ENCODE data around the gene AUTS2. TPM values are rescaled to one million over a fixed set of nuclear protein-coding genes. Genes with fewer than 3 reads are reported as not detected.

Gene AUTS2
- total RNA-seq, 4 donors from 2014 or later = 29.8 to 114 (median 59.4) TPM

DNA sequence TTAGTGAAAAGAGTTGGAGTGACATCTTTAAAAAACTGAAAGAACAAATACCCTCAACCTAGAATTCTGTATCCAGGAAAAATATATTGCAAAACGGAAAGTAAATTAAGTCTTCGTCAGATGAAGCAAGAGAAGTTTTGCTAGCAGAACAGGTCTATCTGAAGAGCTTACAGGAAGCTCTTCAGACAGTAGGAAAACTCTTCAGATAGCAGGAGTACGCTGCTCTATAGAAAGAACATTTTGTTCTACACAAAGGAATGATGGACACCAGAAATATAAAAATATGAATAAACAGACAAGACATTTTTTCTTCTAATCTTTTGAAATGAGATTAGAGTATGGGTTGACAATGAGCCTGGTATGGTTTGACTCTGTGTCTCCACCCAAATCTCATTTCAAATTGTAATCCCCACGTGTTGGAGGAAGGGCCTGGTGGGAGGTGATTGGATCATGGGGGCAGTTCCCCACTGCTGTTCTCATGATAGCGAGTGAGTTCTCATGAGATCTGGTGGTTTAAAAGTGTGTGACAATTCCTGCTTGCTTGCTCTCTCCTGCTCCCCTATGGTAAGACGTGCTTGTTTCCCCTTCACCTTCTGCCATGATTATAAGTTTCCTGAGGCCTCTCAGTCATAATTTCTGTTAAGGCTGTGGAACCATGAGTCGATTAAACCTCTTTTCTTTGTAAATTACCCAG, 567.3 kb downstream of the AUTS2 start:
- in situ Hi-C loops (cut with MboI; ENCODE audit: low pct_ligation_motif_present in 1 of 4, low pct_unique_long_range_greater_than_20kb in 1 of 4, low sequenced_read_pairs in 3 of 4) (loop anchor here in 1 of 4 donors (25.0 kb wide), 1 partner anchor 522 kb away; no protein-coding TSS in a partner anchor), intact Hi-C loops (cut with DNase I; ENCODE audit: low total_unique reads) (no loop called here)
- Histone ChIP-seq H3K27me3 (no peaks in the 10 kb centered on the region), H3K27ac (no peak overlapping the region), H3K4me3 (no peak overlapping the region), H3K9me3 (no peaks in the 10 kb centered on the region), H3K36me3 (no peaks in the 10 kb centered on the region), H3K4me1 (no peaks in the 10 kb centered on the region)
- DNase-seq = no peak
- TF ChIP-seq POLR2AphosphoS5 (IDR thresholded peaks at IDR 0.05) (no peak), POLR2A (IDR thresholded peaks at IDR 0.05) (no peak), EP300 (IDR thresholded peaks at IDR 0.05; ENCODE audit: low read depth) (no peak)
- TF ChIP-seq, protein P1, sequence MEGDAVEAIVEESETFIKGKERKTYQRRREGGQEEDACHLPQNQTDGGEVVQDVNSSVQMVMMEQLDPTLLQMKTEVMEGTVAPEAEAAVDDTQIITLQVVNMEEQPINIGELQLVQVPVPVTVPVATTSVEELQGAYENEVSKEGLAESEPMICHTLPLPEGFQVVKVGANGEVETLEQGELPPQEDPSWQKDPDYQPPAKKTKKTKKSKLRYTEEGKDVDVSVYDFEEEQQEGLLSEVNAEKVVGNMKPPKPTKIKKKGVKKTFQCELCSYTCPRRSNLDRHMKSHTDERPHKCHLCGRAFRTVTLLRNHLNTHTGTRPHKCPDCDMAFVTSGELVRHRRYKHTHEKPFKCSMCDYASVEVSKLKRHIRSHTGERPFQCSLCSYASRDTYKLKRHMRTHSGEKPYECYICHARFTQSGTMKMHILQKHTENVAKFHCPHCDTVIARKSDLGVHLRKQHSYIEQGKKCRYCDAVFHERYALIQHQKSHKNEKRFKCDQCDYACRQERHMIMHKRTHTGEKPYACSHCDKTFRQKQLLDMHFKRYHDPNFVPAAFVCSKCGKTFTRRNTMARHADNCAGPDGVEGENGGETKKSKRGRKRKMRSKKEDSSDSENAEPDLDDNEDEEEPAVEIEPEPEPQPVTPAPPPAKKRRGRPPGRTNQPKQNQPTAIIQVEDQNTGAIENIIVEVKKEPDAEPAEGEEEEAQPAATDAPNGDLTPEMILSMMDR (IDR thresholded peaks at IDR 0.05) = no peak
- 65 to 78% methylated on average over 6 to 7 of the region's 7 CpGs for WGBS, 2 donors (ENCODE audit: low coverage in 1 of 2)

DNA sequence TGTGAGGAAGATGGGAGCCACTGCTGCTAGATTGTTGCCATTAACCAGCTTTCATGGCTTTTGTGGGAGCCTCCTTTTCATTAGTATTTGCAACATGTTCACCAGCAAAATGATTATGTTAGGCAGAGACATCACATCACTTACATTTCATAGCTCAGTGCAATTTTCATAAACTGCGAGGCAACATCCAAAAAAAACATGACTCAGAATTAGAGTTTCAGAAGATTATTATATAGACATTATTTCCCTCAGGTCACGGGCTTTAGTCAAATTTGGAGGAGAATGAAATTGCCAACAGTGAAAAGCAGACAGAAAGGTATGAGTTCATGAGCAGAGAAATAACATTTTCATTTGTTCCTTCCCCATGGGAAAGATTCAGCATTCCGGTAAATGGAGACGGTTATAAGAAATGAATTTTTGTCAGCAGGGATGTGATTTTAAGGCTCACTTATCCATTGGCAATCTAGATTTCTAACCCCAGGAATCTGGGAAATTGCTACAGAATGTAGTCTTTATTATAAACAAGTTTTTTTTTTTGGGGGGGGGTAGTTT, 573.2 kb downstream of the AUTS2 start:
- Histone ChIP-seq H3K27ac (no peak overlapping the region), H3K4me3 (no peak overlapping the region), H3K4me1 (no peaks in the 10 kb centered on the region), H3K9me3 (no peaks in the 10 kb centered on the region), H3K36me3 (no peaks in the 10 kb centered on the region), H3K27me3 (no peaks in the 10 kb centered on the region)
- in situ Hi-C loops (cut with MboI; ENCODE audit: low pct_ligation_motif_present in 1 of 4, low pct_unique_long_range_greater_than_20kb in 1 of 4, low sequenced_read_pairs in 3 of 4) (loop anchor here in 1 of 4 donors (25.0 kb wide), 1 partner anchor 516 kb away; no protein-coding TSS in a partner anchor), intact Hi-C loops (cut with DNase I; ENCODE audit: low total_unique reads) (no loop called here)
- DNase-seq = no peak
- TF ChIP-seq POLR2A (IDR thresholded peaks at IDR 0.05) = no peak
- no peak for TF ChIP-seq POLR2AphosphoS5 (IDR thresholded peaks at IDR 0.05)
- TF ChIP-seq, protein P1 (IDR thresholded peaks at IDR 0.05) = no peak
- no peak for TF ChIP-seq EP300 (IDR thresholded peaks at IDR 0.05; ENCODE audit: low read depth)
- WGBS, 2 donors (ENCODE audit: low coverage in 1 of 2) = 76 to 83% methylated on average over 4 of the region's 4 CpGs

DNA sequence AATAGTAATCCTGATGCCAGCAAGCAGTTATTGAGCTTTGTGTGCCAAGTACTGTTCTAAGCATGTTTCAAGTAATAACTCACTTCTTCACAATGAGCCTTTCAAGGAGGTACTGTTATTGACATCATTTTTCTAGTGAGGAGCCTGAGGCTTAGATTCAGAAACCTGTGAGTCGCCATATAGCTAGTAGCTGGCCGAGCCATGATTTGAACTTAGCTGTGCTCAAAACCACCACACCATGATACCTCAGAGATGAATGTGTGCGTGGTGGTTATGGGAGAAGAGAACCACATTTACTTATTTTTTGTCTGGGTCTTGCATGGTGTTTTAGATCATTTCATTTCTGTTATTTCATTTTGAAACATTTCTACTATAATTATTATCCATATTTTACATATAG, 578.9 kb downstream of the AUTS2 start:
- DNase-seq = no peak
- Histone ChIP-seq H3K27ac (no peak overlapping the region), H3K36me3 (no peaks in the 10 kb centered on the region), H3K27me3 (no peaks in the 10 kb centered on the region), H3K4me1 (peaks cover 0 to 16% (median 7%) of the 10 kb centered on the region in 4 donors), H3K4me3 (no peak overlapping the region), H3K9me3 (no peaks in the 10 kb centered on the region)
- TF ChIP-seq, protein P1 (IDR thresholded peaks at IDR 0.05) = no peak
- TF ChIP-seq EP300 (IDR thresholded peaks at IDR 0.05; ENCODE audit: low read depth) = no peak
- no peak for TF ChIP-seq POLR2AphosphoS5 (IDR thresholded peaks at IDR 0.05)
- no peak for TF ChIP-seq POLR2A (IDR thresholded peaks at IDR 0.05)
- 68% methylated on average over 3 of the region's 3 CpGs; no CpG with 5 or more reads in 1 of the 2 donors for WGBS, 2 donors (ENCODE audit: low coverage in 1 of 2)
- in situ Hi-C loops (cut with MboI; ENCODE audit: low pct_ligation_motif_present in 1 of 4, low pct_unique_long_range_greater_than_20kb in 1 of 4, low sequenced_read_pairs in 3 of 4) (loop anchor here in 2 of 4 donors (25.0 kb wide), 1 partner anchor 510 kb away; no protein-coding TSS in a partner anchor), intact Hi-C loops (cut with DNase I; ENCODE audit: low total_unique reads) (no loop called here)

DNA sequence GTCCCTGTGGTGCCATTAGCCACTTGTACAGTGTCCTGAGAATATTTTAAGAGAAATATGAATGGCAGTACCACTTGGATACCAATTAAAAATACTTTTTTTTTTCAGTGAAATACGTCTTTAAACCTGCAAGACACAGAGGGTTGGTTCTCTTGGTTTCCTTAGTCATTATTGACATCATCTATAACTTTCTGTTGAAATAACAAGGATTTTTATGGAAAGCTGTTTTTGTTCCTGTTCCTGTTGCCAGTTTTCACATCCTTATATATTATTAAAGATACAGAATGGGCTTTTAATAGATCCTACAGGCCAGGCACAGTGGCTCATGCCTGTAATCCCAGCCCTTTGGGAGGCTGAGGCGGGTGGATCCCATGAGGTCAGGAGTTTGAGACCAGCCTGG, 579.9 kb downstream of the AUTS2 start:
- TF ChIP-seq, protein P1 (IDR thresholded peaks at IDR 0.05) = no peak
- in situ Hi-C loops (cut with MboI; ENCODE audit: low pct_ligation_motif_present in 1 of 4, low pct_unique_long_range_greater_than_20kb in 1 of 4, low sequenced_read_pairs in 3 of 4) = loop anchor here in 2 of 4 donors (25.0 kb wide), 1 partner anchor 509 kb away; no protein-coding TSS in a partner anchor
- 76 to 77% methylated on average over 2 of the region's 2 CpGs for WGBS, 2 donors (ENCODE audit: low coverage in 1 of 2)
- peak overlapping the region in 1 of 4 donors; percentile 58 for H3K27ac ChIP-seq
- no peak for DNase-seq
- intact Hi-C loops (cut with DNase I; ENCODE audit: low total_unique reads) = no loop called here
- H3K4me1 ChIP-seq = peaks cover 0 to 20% (median 7%) of the 10 kb centered on the region in 4 donors
- H3K27me3 ChIP-seq = no peaks in the 10 kb centered on the region
- H3K4me3 ChIP-seq = no peak overlapping the region
- H3K9me3 ChIP-seq = no peaks in the 10 kb centered on the region
- no peaks in the 10 kb centered on the region for H3K36me3 ChIP-seq
